ENCODE measurements around the gene PDS5B.

- no peak for TF ChIP-seq POLR2AphosphoS5 (IDR thresholded peaks at IDR 0.05; ENCODE audit: low read depth)
- no peak for TF ChIP-seq CTCF (conservative IDR thresholded peaks at IDR 0.05; ENCODE audit: low read depth in 2 of 2)
- TF ChIP-seq REST (IDR thresholded peaks at IDR 0.05; ENCODE audit: unreplicated experiment) = no peak
Measured at GRCh38 chr13:32647926-32648325, 61.7 kb downstream of the PDS5B start.

Data from GM23338 (cell line).